ENCODE results near the gene KCTD15. TPM values are rescaled to one million over a fixed set of nuclear protein-coding genes. Genes with fewer than 3 reads are reported as not detected.

KCTD15 gene
- total and polyA plus RNA-seq, 2 donors (not counting 1 experiment from before 2014, with no cell fraction given): 0.54 to 0.81 TPM

DNA sequence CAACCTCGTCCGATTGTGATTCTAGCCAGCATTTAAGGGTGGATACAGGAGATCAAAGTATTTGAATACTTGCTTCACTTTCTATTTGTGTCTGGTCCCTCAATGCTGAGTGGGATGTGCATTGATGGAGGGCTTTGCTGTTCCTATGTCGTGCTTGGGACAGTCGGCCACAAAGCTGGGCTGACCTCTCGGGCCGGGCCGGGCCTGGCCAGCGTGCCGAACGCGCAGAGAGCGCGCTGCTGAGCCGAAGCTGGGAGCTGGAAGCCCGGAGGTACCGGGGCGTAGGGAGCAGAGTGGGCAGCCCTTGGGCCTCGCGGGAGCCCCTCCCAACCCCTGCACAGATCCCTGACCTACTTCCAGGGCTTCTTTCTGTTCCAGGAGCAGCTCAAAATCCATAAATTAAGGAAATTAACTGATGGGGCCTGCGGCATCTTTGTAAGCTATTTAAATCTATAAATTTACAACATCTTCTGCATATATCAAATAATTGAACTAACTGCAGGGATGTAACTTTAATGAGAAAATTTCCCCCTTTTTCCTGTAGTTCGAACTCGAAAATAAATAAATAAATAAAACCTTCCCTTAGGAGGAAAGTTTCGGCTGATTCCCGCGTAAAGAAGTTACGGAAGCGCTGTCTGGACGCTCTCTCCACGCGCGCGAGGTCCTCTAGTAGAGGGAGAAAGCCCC is 1.8 kb upstream of the KCTD15 start:
- Histone ChIP-seq H3K9me3 (ENCODE audit: control extremely low read depth in 1 of 3, control insufficient read depth in 2 of 3, insufficient read depth in 1 of 3, low read length in 2 of 3) (no peaks in the 10 kb centered on the region), H3K4me2 (replicated peaks; ENCODE audit: low read depth, low read length, poor library complexity, severe bottlenecking) (peak overlapping the region; percentile 94), H3K36me3 (replicated peaks in 1 of 2; ENCODE audit: control extremely low read depth in 1 of 2, control insufficient read depth in 1 of 2, extremely low read depth in 1 of 2, insufficient read depth in 2 of 2, low read length in 1 of 2) (no peaks in the 10 kb centered on the region), H4K20me1 (ENCODE audit: control insufficient read depth, insufficient read depth, low read length, poor library complexity, severe bottlenecking) (no peaks in the 10 kb centered on the region), H3K79me2 (ENCODE audit: control insufficient read depth, insufficient read depth, low read length) (no peaks in the 10 kb centered on the region), H2AFZ (ENCODE audit: insufficient read depth, low read depth, low read length, poor library complexity, severe bottlenecking) (peak overlapping the region; percentile 73), H3K27ac (ENCODE audit: low read length in 2 of 2) (no peak overlapping the region), H3K4me3 (ENCODE audit: control extremely low read depth in 1 of 5, extremely low read depth in 1 of 5, insufficient read depth in 1 of 5, low read depth in 2 of 5, low read length in 4 of 5) (peak overlapping the region in 3 of 5 experiments; percentile 55 to 65 (median 61)), H3K27me3 (replicated peaks in 1 of 4; ENCODE audit: control extremely low read depth in 1 of 4, control insufficient read depth in 3 of 4, insufficient read depth in 4 of 4, low read length in 3 of 4) (peaks cover 0 to 44% (median 17%) of the 10 kb centered on the region in 4 experiments), H3K4me1 (ENCODE audit: control insufficient read depth in 2 of 2, insufficient read depth in 2 of 2, low read length in 2 of 2) (peaks cover 13 to 14% of the 10 kb centered on the region in 2 donors), H3K9ac (ENCODE audit: low read length) (peak overlapping the region; percentile 62)
- Mint-ChIP-seq H3K4me3 (peak overlapping the region; percentile 72), H3K27me3 (peaks cover 23% of the 10 kb centered on the region), H3K27ac (no peak overlapping the region), H3K9me3 (ENCODE audit: insufficient read depth) (no peaks in the 10 kb centered on the region), H3K4me1 (peaks cover 9% of the 10 kb centered on the region)
- ATAC-seq (ENCODE audit: low read depth): no peak
- no peak for DNase-seq
- CTCF ChIA-PET: interaction anchor here (0.6 to 1.7 kb wide), 9 partner anchors 15 to 350 kb away, joined by 3 to 12 read pairs (median 6); no protein-coding TSS in a partner anchor
- intact Hi-C loops (cut with micrococcal nuclease): loop anchor here (5.0 kb wide), 2 partner anchors 302 to 352 kb away; no protein-coding TSS in a partner anchor
- TF ChIP-seq CTCF (IDR thresholded peaks at IDR 0.05) (no peak), EZH2 (IDR thresholded peaks at IDR 0.05; ENCODE audit: borderline replicate concordance, insufficient read depth, low read depth, low read length, poor library complexity, severe bottlenecking) (no peak)
- WGBS (ENCODE audit: insufficient coverage): 64% methylated on average over 17 of the region's 32 CpGs
- POLR2A ChIA-PET: no interaction called here
